ENCODE measurements around the gene BLZF1. TPM values are rescaled to one million over a fixed set of nuclear protein-coding genes. Genes with fewer than 3 reads are reported as not detected.

BLZF1 gene
- total and polyA plus RNA-seq, 2 of the 8 experiments (the other 6 are each of a cell fraction or from before 2014, with no cell fraction given) = 1.8 to 10.3 TPM

DNA sequence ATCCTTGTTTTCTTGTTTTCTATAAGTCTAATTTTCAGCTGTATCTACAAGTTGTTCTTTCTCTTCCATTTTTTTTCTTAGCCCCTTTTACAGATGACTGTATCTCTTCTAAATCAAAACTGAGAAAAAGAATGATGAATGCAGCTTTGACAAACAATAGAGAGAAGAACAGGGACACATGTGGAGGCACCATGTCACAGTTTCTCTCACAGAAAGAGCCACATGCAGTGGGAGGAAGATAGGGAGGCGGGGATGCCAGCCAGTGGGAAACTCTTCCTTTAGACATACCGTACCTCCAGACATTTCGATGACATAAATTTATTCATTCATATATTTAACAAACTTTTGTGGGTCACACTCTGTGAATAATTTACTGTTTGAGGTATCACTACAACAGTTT is 45.9 kb upstream of the BLZF1 start:
- H3K9ac ChIP-seq (replicated peaks in 1 of 4; ENCODE audit: extremely low read depth in 1 of 4, low read depth in 3 of 4, low read length in 3 of 4) = no peak overlapping the region
- H3K18ac ChIP-seq (ENCODE audit: extremely low read depth, low read length) = no peak overlapping the region
- H2AK5ac ChIP-seq (ENCODE audit: low read depth, low read length) = no peak overlapping the region
- H3K4ac ChIP-seq (replicated peaks; ENCODE audit: insufficient read length, low read depth, low read length) = no peak overlapping the region
- H4K5ac ChIP-seq (ENCODE audit: insufficient read length, low read depth, low read length) = no peak overlapping the region
- no peak overlapping the region for H2AFZ ChIP-seq (ENCODE audit: low read length)
- no peak overlapping the region for H4K91ac ChIP-seq (replicated peaks; ENCODE audit: insufficient read length, low read length)
- H4K8ac ChIP-seq (ENCODE audit: extremely low read depth, insufficient read depth, low read length) = no peak overlapping the region
- H3K23me2 ChIP-seq (ENCODE audit: low read depth, low read length) = no peaks in the 10 kb centered on the region
- no peaks in the 10 kb centered on the region for H3K79me1 ChIP-seq (ENCODE audit: low read depth, low read length)
- 95% methylated on average over 3 of the region's 3 CpGs; no CpG with 5 or more reads in 1 of the 2 experiments for WGBS, 2 experiments (ENCODE audit: extremely low coverage in 1 of 2, insufficient coverage in 1 of 2, insufficient read length in 1 of 2, insufficient replicate concordance in 2 of 2, low coverage in 1 of 2, low lambda C conversion rate in 2 of 2, missing lambda C conversion rate in 1 of 2)
- H3K23ac ChIP-seq (ENCODE audit: insufficient read length) = no peak overlapping the region
- no peak for DNase-seq (ENCODE audit: low read depth in 1 of 2, low spot score in 2 of 2)
- H3K79me2 ChIP-seq (ENCODE audit: control insufficient read depth in 1 of 2, insufficient read depth in 2 of 2, low read length in 2 of 2) = no peaks in the 10 kb centered on the region
- no peak overlapping the region for H2BK12ac ChIP-seq (ENCODE audit: low read depth, low read length)
- H3K4me3 ChIP-seq (ENCODE audit: extremely low read depth in 1 of 4, insufficient read depth in 2 of 4, low read depth in 3 of 4, low read length in 4 of 4) = no peak overlapping the region
- no peak overlapping the region for H2BK15ac ChIP-seq (ENCODE audit: low read length)
- no peak for FAIRE-seq
- ChIA-PET CTCF (ENCODE audit: partially characterized antibody) (no interaction called here), POLR2A (ENCODE audit: partially characterized antibody) (no interaction called here)
- H3K14ac ChIP-seq (ENCODE audit: insufficient read length) = no peak overlapping the region
- H3K56ac ChIP-seq (replicated peaks; ENCODE audit: insufficient read length, low read depth, low read length) = no peak overlapping the region
- no peak overlapping the region for H3K4me2 ChIP-seq (ENCODE audit: insufficient read depth in 1 of 2, low read depth in 2 of 2, low read length in 2 of 2)
- no peak overlapping the region for H2BK120ac ChIP-seq (replicated peaks; ENCODE audit: low read depth, low read length)
- no peaks in the 10 kb centered on the region for H4K20me1 ChIP-seq (replicated peaks in 1 of 2; ENCODE audit: control insufficient read depth in 1 of 2, insufficient read depth in 2 of 2, low read length in 2 of 2)
- TF ChIP-seq BCL11A (IDR thresholded peaks at IDR 0.05; ENCODE audit: low read depth in 2 of 2, low read length in 2 of 2) (no peak), POLR2A (IDR thresholded peaks at IDR 0.05; ENCODE audit: control extremely low read depth in 1 of 2, low read depth in 2 of 2, low read length in 2 of 2) (no peak), JUN (IDR thresholded peaks at IDR 0.05; ENCODE audit: low read depth, low read length) (no peak), TBP (IDR thresholded peaks at IDR 0.05; ENCODE audit: low read depth, low read length) (no peak)
- no peak overlapping the region for H3K27ac ChIP-seq (ENCODE audit: low read depth, low read length)
- H3K27me3 ChIP-seq (replicated peaks in 1 of 4; ENCODE audit: control insufficient read depth in 3 of 4, extremely low read depth in 1 of 4, insufficient read depth in 3 of 4, low read length in 3 of 4) = no peaks in the 10 kb centered on the region
- no peaks in the 10 kb centered on the region for H3K36me3 ChIP-seq (ENCODE audit: control insufficient read depth in 2 of 4, insufficient read depth in 4 of 4, low read length in 3 of 4)
- H3K4me1 ChIP-seq (replicated peaks in 1 of 4; ENCODE audit: control insufficient read depth in 3 of 4, insufficient read depth in 4 of 4, low read length in 3 of 4) = peaks cover 0 to 7% (median 2%) of the 10 kb centered on the region in 4 experiments; a peak in 2 of 7 replicates
- no peaks in the 10 kb centered on the region for H3K9me3 ChIP-seq (ENCODE audit: insufficient read depth in 2 of 2, low read depth in 1 of 2, low read length in 1 of 2)
- H2BK20ac ChIP-seq (ENCODE audit: low read length) = no peak overlapping the region
- no peak overlapping the region for H2BK5ac ChIP-seq (ENCODE audit: low read depth, low read length)
